Osteoblast (primary cell): ENCODE measurements around the gene VMAC. TPM values are rescaled to one million over a fixed set of nuclear protein-coding genes. Genes with fewer than 3 reads are reported as not detected.
A peak's percentile ranks its signal among the peaks of the same experiment; 100 is the strongest.

Source experiments
- DNase-seq: peaks from one replicate; pipeline ENCODE4 v3.0.0; 2011; ENCODE audit warnings: low spot score, mixed read lengths; ENCODE audit not compliant: insufficient read length; ENCODE audit errors: missing footprints
- H2AFZ ChIP-seq: 2 replicates; pipeline ENCODE4 v1.6.0; 2011; ENCODE audit warnings: mild to moderate bottlenecking, low read length
- H3K27ac ChIP-seq: 2 replicates; pipeline ENCODE4 v1.5.1; 2011; ENCODE audit warnings: mild to moderate bottlenecking, low read depth, low read length, moderate library complexity
- H3K27me3 ChIP-seq: 2 replicates; pipeline ENCODE4 v1.6.0; 2012; ENCODE audit warnings: mild to moderate bottlenecking, control low read depth, inconsistent platforms, low read length, moderate library complexity; ENCODE audit not compliant: insufficient read depth
- H3K36me3 ChIP-seq: 2 replicates; pipeline ENCODE4 v1.5.1; 2011; ENCODE audit warnings: mild to moderate bottlenecking, low read length, control low read depth, moderate library complexity; ENCODE audit not compliant: insufficient read depth
- H3K4me1 ChIP-seq: 2 replicates; pipeline ENCODE4 v1.5.1; 2011; ENCODE audit warnings: mild to moderate bottlenecking, low read length, control low read depth, moderate library complexity; ENCODE audit not compliant: insufficient read depth
- H3K4me2 ChIP-seq: 2 replicates; pipeline ENCODE4 v1.6.0; 2011; ENCODE audit warnings: mild to moderate bottlenecking, low read length; ENCODE audit not compliant: insufficient read depth
- H3K4me3 ChIP-seq: fragments of 200-600 bp; sonication (generic); 3 replicates; pipeline ENCODE4 v1.5.1; 2012; ENCODE audit warnings: mild to moderate bottlenecking, low read length, inconsistent platforms; ENCODE audit not compliant: insufficient read depth
- H3K79me2 ChIP-seq: 2 replicates; pipeline ENCODE4 v1.6.0; 2012; ENCODE audit warnings: mild to moderate bottlenecking, low read length, control low read depth, inconsistent platforms; ENCODE audit not compliant: insufficient read depth
- H3K9me3 ChIP-seq: 2 replicates; pipeline ENCODE4 v1.5.1; 2011; ENCODE audit warnings: low read depth, low read length, control low read depth
- H4K20me1 ChIP-seq: 2 replicates; pipeline ENCODE4 v1.6.0; 2012; ENCODE audit warnings: mild to moderate bottlenecking, low read length, control low read depth; ENCODE audit not compliant: insufficient read depth
- total RNA-seq: library from RNA; depleted of rRNA; stranded (reverse); fragments of >200 nt; gene quantifications from 2 replicates; pipeline ENCODE4 v1.2.3, GENCODE V29; 2012
- TF ChIP-seq, protein P1 (sequence below): IDR thresholded peaks from 2 replicates; pipeline ENCODE4 v1.5.1; 2011; ENCODE audit warnings: mild to moderate bottlenecking, low read depth, low read length, moderate library complexity; ENCODE audit errors: extremely low read depth

Gene VMAC
- total RNA-seq, 1 donor, result 12.3 TPM

DNA sequence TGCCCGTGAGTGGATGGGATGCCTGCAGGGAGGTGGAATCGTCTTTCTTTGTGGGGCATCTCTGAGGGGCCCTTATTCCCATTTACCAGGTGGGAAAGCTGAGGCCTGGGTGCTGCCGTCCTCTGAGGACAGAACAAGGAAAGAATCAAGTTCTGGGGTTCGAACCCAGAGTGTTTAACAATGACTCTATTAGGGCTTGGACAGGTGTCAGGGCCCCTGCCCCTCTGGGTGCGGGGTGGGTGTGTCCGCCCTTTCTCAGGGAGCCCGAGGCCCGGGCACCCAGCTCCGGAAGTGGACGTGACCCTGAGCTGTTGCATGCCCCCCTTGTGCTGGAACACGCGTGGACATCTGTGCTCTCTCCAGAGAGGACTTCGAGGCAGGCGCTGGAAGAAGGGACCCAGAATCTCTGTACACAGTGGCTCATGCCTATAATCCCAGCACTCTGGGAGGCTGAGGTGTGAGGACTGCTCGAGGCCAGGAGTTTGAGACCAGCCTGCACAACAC, 11.8 kb upstream of the VMAC start:
- DNase-seq, result peak; percentile 46

DNA sequence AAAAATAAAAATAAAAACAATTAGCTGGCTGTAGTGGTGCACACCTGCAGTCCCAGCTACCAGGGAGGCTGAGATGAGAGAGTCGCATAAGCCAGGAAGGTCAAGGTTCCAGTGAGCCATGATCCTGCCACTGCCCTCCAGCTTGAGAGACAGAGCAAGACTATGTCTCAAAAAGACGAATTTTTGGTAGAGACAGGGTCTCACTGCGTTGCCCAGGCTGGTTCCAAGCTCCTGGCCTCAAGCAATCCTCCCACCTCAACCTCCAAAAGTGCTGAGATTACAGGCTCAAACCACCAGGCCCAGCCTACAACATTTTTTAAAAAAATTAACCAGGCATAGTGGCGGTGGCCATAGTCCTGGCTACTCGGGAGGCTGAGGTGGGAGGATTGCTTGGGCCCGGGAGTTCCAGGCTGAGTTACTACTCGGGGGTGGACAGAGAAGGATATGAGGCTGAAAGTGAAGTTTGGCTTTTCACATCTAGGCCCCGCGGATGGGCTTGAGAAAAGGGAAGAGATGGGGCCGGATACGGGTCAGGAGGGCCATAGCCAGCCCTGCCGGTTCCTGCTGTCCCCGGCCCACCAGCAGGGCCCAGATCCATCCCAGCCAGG, 11.3 kb upstream of the VMAC start:
- H3K27ac ChIP-seq, result no peak overlapping the region
- peak; percentile 57 for DNase-seq
- TF ChIP-seq, protein P1, sequence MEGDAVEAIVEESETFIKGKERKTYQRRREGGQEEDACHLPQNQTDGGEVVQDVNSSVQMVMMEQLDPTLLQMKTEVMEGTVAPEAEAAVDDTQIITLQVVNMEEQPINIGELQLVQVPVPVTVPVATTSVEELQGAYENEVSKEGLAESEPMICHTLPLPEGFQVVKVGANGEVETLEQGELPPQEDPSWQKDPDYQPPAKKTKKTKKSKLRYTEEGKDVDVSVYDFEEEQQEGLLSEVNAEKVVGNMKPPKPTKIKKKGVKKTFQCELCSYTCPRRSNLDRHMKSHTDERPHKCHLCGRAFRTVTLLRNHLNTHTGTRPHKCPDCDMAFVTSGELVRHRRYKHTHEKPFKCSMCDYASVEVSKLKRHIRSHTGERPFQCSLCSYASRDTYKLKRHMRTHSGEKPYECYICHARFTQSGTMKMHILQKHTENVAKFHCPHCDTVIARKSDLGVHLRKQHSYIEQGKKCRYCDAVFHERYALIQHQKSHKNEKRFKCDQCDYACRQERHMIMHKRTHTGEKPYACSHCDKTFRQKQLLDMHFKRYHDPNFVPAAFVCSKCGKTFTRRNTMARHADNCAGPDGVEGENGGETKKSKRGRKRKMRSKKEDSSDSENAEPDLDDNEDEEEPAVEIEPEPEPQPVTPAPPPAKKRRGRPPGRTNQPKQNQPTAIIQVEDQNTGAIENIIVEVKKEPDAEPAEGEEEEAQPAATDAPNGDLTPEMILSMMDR, result no peak

More for the DNA sequence above, 11.8 kb upstream of the VMAC start:
- H4K20me1 ChIP-seq, result peaks cover 27% of the 10 kb centered on the region
- no peak overlapping the region for H3K4me3 ChIP-seq
- H3K27ac ChIP-seq, result no peak overlapping the region
- no peaks in the 10 kb centered on the region for H3K9me3 ChIP-seq
- H3K27me3 ChIP-seq, result peaks cover 24% of the 10 kb centered on the region
- H2AFZ ChIP-seq, result no peak overlapping the region
- no peak overlapping the region for H3K4me2 ChIP-seq
- H3K36me3 ChIP-seq, result peaks cover 4% of the 10 kb centered on the region
- TF ChIP-seq, protein P1, result no peak
- peaks cover 9% of the 10 kb centered on the region for H3K79me2 ChIP-seq
- peaks cover 4% of the 10 kb centered on the region for H3K4me1 ChIP-seq

GRCh38 chr19:5893907-5894703, 10.6 kb upstream of the VMAC start:
- H3K79me2 ChIP-seq, result peaks cover 18% of the 10 kb centered on the region
- no peak overlapping the region for H3K4me3 ChIP-seq
- peaks cover 24% of the 10 kb centered on the region for H3K27me3 ChIP-seq
- H3K27ac ChIP-seq, result no peak overlapping the region
- peak; percentile 81 for DNase-seq
- H3K4me2 ChIP-seq, result no peak overlapping the region
- TF ChIP-seq, protein P1, result no peak
- H3K36me3 ChIP-seq, result peaks cover 4% of the 10 kb centered on the region
- no peak overlapping the region for H2AFZ ChIP-seq
- H3K9me3 ChIP-seq, result no peaks in the 10 kb centered on the region
- H3K4me1 ChIP-seq, result peaks cover 4% of the 10 kb centered on the region
- peaks cover 36% of the 10 kb centered on the region for H4K20me1 ChIP-seq

More for the DNA sequence above, 11.3 kb upstream of the VMAC start:
- peaks cover 14% of the 10 kb centered on the region for H3K79me2 ChIP-seq
- peaks cover 32% of the 10 kb centered on the region for H4K20me1 ChIP-seq
- H3K4me1 ChIP-seq, result peaks cover 4% of the 10 kb centered on the region
- H3K4me2 ChIP-seq, result no peak overlapping the region
- H2AFZ ChIP-seq, result no peak overlapping the region
- H3K27me3 ChIP-seq, result peaks cover 24% of the 10 kb centered on the region
- no peaks in the 10 kb centered on the region for H3K9me3 ChIP-seq
- peaks cover 4% of the 10 kb centered on the region for H3K36me3 ChIP-seq
- no peak overlapping the region for H3K4me3 ChIP-seq
